HG02884 (cell line): ENCODE data around the gene IFNA13.

Source experiments
- ATAC-seq: cut with Tn5 transposase; IDR thresholded peaks from one replicate; pipeline ENCODE4 v1.9.1; 2021; ENCODE audit warnings: mild to moderate bottlenecking, moderate library complexity; ENCODE audit not compliant: unreplicated experiment

Gene IFNA13

GRCh38 chr9:21357479-21358460, 10.1 kb downstream of the IFNA13 start:
- ATAC-seq, result peak; percentile 96

- no peak for ATAC-seq
These were observed 17.1 kb downstream of the IFNA13 start, which contains the start of gene IFNA6 for GRCh38 chr9:21350787-21351186. TSS of gene IFNA6 (minus strand) at chr9:21350887. CDS start at chr9:21350887, 0 bp downstream.

- no peak for ATAC-seq
These were observed 19.4 kb downstream of the IFNA13 start for GRCh38 chr9:21348430-21348970.

DNA sequence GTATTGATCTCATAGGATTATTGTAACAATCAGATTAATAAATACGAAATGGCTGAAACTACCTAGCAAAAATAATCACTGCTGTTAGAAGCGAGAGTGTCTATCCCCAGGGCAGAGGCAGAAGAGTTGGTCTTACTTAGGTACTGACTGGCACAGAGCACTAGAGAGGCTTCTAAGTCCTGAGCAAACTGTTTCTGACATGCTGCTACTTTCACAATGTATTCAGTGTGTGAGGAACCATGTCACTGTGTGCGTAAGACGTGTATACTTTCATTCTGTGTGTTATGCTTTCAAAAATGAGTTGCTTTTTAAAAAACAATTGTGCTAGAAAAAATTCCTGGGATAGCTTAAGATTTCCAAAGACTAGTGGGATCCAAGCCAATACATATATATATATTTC, 27.1 kb downstream of the IFNA13 start:
- no peak for ATAC-seq

GRCh38 chr9:21336457-21336856, 31.4 kb downstream of the IFNA13 start:
- ATAC-seq, result no peak

DNA sequence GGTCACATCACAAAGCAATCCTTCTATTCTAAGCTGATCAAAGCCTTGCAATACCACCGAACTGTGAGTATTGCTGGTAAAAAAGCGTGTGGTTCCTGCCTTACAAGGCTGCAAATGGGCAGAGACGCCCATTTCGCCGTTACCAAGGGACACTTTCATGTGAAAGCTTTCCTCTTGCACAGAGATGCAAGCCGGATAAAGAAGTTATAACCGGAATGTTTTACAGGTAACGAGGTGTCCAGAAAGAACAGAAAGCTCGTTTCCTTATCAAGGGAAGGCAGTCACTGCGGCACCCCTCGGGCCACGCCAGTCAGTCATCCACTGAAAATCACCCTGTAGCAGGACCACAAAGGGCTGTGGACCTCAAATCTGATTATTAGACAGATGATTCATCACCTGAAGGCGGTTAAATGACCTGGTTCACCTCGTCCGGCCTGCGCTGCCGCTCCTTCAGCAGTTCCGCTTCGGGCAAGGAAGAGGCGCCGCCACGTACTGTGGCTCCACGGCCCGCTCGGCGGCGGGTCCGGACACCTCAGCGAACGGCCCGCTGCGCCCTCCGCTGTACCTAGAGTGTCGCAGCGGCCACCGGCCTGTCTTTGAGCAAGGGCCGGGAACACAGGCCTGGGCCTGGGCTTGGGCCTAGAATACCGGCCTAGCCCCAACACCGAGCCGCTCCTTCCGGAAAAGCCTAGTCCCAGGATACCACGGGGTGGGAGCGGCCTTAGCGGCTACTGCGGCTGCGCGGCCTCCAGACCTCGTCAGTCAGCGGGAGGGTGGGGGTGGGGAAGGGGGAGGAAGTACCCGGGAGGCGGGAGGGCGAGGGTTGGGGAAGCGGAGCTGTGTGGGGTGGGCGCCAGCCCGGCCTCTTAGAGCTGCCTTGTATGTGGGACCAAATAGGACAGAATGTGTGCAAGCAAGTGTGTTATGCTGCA, 32.9 kb downstream of the IFNA13 start, which contains the start of gene KLHL9:
KLHL9 (minus strand) TSS at position 704 of the 932 bp plus-strand sequence; CDS start at position 159, 545 bp downstream.
- ATAC-seq, result peak; percentile 85

GRCh38 chr9:21333226-21333625, 34.6 kb downstream of the IFNA13 start:
- ATAC-seq, result no peak

DNA sequence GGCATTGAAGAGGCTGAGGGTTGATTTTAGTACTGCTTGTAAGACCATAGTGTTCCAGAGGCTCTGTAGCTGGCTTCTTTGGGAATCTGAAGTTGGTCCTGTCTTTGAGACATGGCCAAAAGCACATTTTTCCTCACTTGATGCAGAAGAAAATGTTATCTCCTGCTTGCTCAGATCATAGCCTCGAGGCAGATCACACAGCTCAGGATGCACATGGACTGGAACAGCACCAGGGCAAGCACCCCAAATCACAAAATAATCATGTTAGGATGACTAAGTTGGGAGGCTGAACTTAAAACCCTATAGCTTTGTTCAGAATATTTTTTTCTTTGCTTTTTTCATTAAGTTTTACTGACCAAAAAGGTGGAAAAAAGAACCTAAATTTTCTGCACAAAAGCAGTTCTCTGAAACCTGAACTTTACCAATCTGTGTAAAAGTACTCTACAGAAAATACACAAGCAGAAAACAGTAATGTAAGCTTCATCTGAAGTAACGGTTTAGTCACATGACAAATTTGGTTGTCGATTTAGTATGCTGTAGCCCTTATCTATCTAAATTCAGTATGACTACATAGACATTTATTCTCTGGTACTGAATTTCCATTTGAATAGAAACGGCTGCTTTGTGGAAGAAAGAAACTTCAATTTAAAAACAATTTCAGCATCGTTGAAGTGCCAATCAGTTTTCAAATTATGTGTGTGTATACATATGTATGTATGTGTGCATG, 36.0 kb downstream of the IFNA13 start:
- no peak for ATAC-seq

GRCh38 chr9:21326526-21327139, 41.2 kb downstream of the IFNA13 start:
- ATAC-seq, result peak; percentile 78

DNA sequence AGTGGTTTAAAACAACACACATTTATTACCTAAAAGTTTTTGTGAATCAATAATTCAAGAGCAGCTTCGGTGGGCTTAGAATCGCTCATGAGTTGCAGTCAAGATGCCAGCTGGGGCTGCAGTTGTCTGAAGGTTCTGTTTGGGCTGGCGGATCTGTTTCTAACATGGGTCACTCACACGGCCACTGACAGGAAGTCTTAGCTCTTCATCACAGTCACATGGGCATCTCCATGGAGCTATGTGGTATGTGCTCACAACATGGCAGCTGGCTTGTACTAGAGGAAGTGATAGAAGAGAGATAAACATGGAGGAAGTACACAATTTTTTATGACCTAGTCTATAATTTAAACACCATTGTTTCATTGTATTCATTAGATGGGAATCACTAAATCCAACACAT, 43.8 kb downstream of the IFNA13 start:
- no peak for ATAC-seq

DNA sequence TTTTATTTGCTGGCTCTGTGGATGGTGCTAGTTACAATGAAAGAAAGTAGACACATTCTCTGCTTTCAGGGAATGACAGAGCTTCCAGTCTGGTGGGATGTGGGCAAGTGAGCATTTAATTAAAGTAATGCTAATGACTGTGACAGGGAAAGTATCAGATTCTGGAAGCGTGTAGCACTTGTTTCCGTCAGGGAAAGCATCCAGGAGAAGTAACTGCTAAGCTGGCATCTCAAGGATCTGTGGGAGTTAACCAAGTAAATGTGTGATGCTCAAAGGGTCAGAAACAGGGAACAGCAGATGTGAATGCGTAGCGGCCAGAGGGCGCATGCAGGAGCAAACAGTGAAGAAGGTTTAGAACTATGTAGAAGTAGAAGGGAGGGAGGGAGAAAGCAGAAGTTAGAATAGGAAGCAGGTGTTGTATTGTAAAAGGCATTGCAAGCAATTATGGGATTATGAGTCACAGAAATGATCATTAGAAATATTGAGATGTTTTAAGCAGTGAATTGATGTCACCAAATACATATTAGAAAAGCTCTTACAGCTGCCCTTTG, 44.9 kb downstream of the IFNA13 start:
- no peak for ATAC-seq

DNA sequence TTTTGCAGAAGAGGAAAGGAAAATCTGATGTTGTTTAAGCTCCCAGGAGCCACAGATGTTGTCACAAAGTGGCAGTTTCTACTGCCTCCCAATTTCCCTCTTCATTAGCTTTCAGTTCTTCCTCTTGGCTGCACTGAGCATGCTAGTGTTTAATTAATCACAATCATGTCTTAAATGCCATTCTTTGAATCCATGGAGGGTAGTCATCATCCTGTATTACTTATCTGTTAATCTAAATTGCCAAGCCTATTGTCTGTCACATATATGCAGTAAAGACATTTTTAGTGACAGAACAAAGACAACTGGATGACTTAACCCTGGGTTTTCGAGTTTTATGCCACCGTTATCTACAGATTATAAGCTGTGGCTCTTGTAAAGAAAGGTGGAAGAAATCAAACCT, 47.4 kb downstream of the IFNA13 start:
- no peak for ATAC-seq

- peak; percentile 74 for ATAC-seq
These were observed 49.6 kb downstream of the IFNA13 start for GRCh38 chr9:21317956-21318923.
